Prostate gland (tissue), 2 donors: ENCODE data around the gene CD59.

ENCODE experiments used
- CTCF ChIP-seq, 4 experiments: fragments of 200-600 bp in 2 of 4; fragments of 450-650 bp in 2 of 4; sonication (generic) in 2 of 4; IDR thresholded peaks; 1 replicate in 3 of 4; 2 replicates in 1 of 4; pipeline ENCODE4 v1.5.1; 2016 to 2019; ENCODE audit warnings: antibody characterized with exemption in 4 of 4, mild to moderate bottlenecking in 2 of 4, moderate library complexity in 2 of 4
- POLR2A ChIP-seq: fragments of 450-650 bp; IDR thresholded peaks from one replicate; pipeline ENCODE4 v1.6.1; 2016; ENCODE audit warnings: antibody characterized with exemption, mild to moderate bottlenecking

DNA sequence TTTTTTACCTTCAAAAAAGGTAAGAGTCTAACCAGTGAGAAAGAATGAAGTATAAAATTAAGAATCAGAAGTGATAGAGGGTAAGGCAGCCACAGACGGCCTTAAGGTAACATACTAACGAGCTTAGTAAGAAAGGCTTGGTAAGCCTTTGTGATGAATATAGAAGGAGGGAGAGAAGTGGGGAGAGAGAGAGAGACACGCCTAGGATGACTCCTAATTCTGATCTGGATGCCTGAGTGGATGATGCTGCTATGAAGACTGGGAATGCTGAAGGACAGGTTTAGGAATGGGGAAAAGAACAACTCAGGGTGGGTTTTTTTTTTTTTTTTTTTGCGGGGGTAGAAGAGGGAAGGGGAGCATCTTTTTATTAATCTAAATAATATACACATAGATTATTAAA, 33.3 kb upstream of the CD59 start:
- TF ChIP-seq CTCF (IDR thresholded peaks at IDR 0.05) (no peak), POLR2A (no peak)
